CD14-positive monocyte (primary cell): ENCODE data around the gene MEP1B. TPM values are rescaled to one million over a fixed set of nuclear protein-coding genes. Genes with fewer than 3 reads are reported as not detected.

ENCODE experiments used
- DNase-seq, 3 donors: peaks; one replicate each; pipeline ENCODE4 v3.0.0-alpha.2; 2011 to 2022
- H2AFZ ChIP-seq: 2 replicates; pipeline ENCODE4 v1.6.0; 2012; ENCODE audit warnings: mild to moderate bottlenecking, low read depth, low read length, inconsistent platforms; ENCODE audit not compliant: insufficient read depth, poor library complexity, severe bottlenecking
- H3K27ac ChIP-seq, 2 donors: 1 replicate in 1 of 2; 2 replicates in 1 of 2; pipeline ENCODE4 v1.5.1; 2012 to 2013; ENCODE audit warnings: low read length in 2 of 2, control low read depth in 1 of 2, inconsistent platforms in 1 of 2, low read depth in 1 of 2, mild to moderate bottlenecking in 1 of 2
- H3K27me3 ChIP-seq, 2 donors: one replicate each; pipeline versions ENCODE4 v1.6.0 to v1.6.1; 2011 to 2013; ENCODE audit warnings: low read length in 2 of 2; ENCODE audit not compliant: control insufficient read depth in 2 of 2, insufficient read depth in 2 of 2
- H3K36me3 ChIP-seq, 2 donors: replicated peaks in 1 of 2; 1 replicate in 1 of 2; 2 replicates in 1 of 2; pipeline versions ENCODE4 v1.5.1 to v1.6.1; 2012 to 2013; ENCODE audit warnings: low read length in 2 of 2, control low read depth in 1 of 2, inconsistent platforms in 1 of 2, mild to moderate bottlenecking in 1 of 2; ENCODE audit not compliant: insufficient read depth in 2 of 2, control insufficient read depth in 1 of 2
- H3K4me1 ChIP-seq, 2 donors: 1 replicate in 1 of 2; 2 replicates in 1 of 2; pipeline versions ENCODE4 v1.5.1 to v1.6.1; 2012 to 2013; ENCODE audit warnings: low read length in 2 of 2, control low read depth in 1 of 2, inconsistent platforms in 1 of 2, mild to moderate bottlenecking in 1 of 2, moderate library complexity in 1 of 2; ENCODE audit not compliant: insufficient read depth in 2 of 2, control insufficient read depth in 1 of 2
- H3K4me2 ChIP-seq: replicated peaks from 2 replicates; pipeline ENCODE3; 2012; ENCODE audit warnings: low read length, moderate library complexity, mild to moderate bottlenecking; ENCODE audit not compliant: poor library complexity, severe bottlenecking; ENCODE audit errors: extremely low read depth
- H3K4me3 ChIP-seq, 3 experiments: fragments of 200-600 bp in 1 of 3; sonication (generic) in 1 of 3; replicated peaks in 1 of 3; 1 replicate in 2 of 3; 2 replicates in 1 of 3; pipeline ENCODE4 v1.5.1; 2011 to 2013; ENCODE audit warnings: low read length in 3 of 3, mild to moderate bottlenecking in 3 of 3, control low read depth in 2 of 3, low read depth in 2 of 3, inconsistent platforms in 1 of 3, moderate library complexity in 1 of 3
- H3K79me2 ChIP-seq: 2 replicates; pipeline ENCODE4 v1.6.0; 2012; ENCODE audit warnings: mild to moderate bottlenecking, control low read depth, inconsistent platforms, low read length, moderate library complexity; ENCODE audit not compliant: insufficient read depth
- H3K9ac ChIP-seq: 2 replicates; pipeline ENCODE4 v1.6.0; 2017; ENCODE audit warnings: low read length, mild to moderate bottlenecking; ENCODE audit not compliant: insufficient read depth, poor library complexity, severe bottlenecking
- H3K9me3 ChIP-seq, 2 donors: replicated peaks in 1 of 2; 1 replicate in 1 of 2; 2 replicates in 1 of 2; pipeline versions ENCODE4 v1.5.1 to v1.6.1; 2012 to 2013; ENCODE audit warnings: low read length in 2 of 2, control low read depth in 1 of 2; ENCODE audit not compliant: control insufficient read depth in 1 of 2, insufficient read depth in 1 of 2
- H4K20me1 ChIP-seq: 2 replicates; pipeline ENCODE4 v1.6.0; 2012; ENCODE audit warnings: mild to moderate bottlenecking, low read length, control low read depth, moderate library complexity; ENCODE audit not compliant: insufficient read depth
- H3K27ac Mint-ChIP-seq, 7 donors: one replicate each; pipeline ENCODE4 v1.8.0; 2020; ENCODE audit warnings: mild to moderate bottlenecking in 7 of 7, mixed read lengths in 7 of 7, moderate library complexity in 6 of 7, inconsistent platforms in 2 of 7
- H3K27me3 Mint-ChIP-seq, 3 donors: one replicate each; pipeline ENCODE4 v1.8.0; 2021 to 2022; ENCODE audit warnings: low read depth in 3 of 3, mild to moderate bottlenecking in 3 of 3, mixed read lengths in 3 of 3, moderate library complexity in 3 of 3, inconsistent platforms in 1 of 3
- H3K36me3 Mint-ChIP-seq, 2 donors: one replicate each; pipeline ENCODE4 v1.8.0; 2020; ENCODE audit warnings: mixed read lengths in 2 of 2, inconsistent platforms in 1 of 2, mild to moderate bottlenecking in 1 of 2
- H3K4me1 Mint-ChIP-seq: one replicate; pipeline ENCODE4 v1.8.0; 2020; ENCODE audit warnings: mild to moderate bottlenecking, mixed read lengths
- H3K4me3 Mint-ChIP-seq, 2 donors: one replicate each; pipeline ENCODE4 v1.8.0; 2020; ENCODE audit warnings: mild to moderate bottlenecking in 2 of 2, mixed read lengths in 2 of 2, moderate library complexity in 1 of 2
- H3K9me3 Mint-ChIP-seq, 7 donors: one replicate each; pipeline ENCODE4 v1.8.0; 2020 to 2022; ENCODE audit warnings: mixed read lengths in 7 of 7, mild to moderate bottlenecking in 6 of 7, moderate library complexity in 6 of 7, inconsistent platforms in 2 of 7
- WGBS: methylation state at CpG from one replicate; pipeline ENCODE4 v1.1.5; 2013; ENCODE audit warnings: missing lambda C conversion rate; ENCODE audit not compliant: insufficient coverage; 5-methylcytosine and 5-hydroxymethylcytosine counted together
- intact Hi-C, 2 donors: fragments of 100-400 bp; cut with micrococcal nuclease; formaldehyde crosslinking; loops; one replicate each; pipeline versions ENCODE4 v1.15.0 to v1.15.1; 2023
- polyA plus RNA-seq, 3 donors: library from polyadenylated mRNA; depleted of rRNA in 1 of 3; unstranded in 2 of 3; stranded (reverse) in 1 of 3; fragments of 300-500 nt in 2 of 3; fragments of >200 nt in 1 of 3; fragmentation: Illumina TruSeq in 2 of 3; gene quantifications; 1 replicate in 2 of 3; 2 replicates in 1 of 3; pipeline ENCODE4 v1.2.3, GENCODE V29; 2012 to 2021
- small RNA-seq: library from RNA; depleted of rRNA; stranded (forward); fragments of <200 nt; gene quantifications from one replicate; pipeline ENCODE3, GENCODE V24; 2012; ENCODE audit warnings: low read depth; ENCODE audit not compliant: insufficient read length
- TF ChIP-seq, protein P1 (sequence below): fragments of 200-600 bp; IDR thresholded peaks from one replicate; pipeline ENCODE4 v1.8.0; 2022; ENCODE audit warnings: antibody characterized with exemption, mild to moderate bottlenecking

MEP1B gene
- polyA plus RNA-seq, 3 donors: not detected

DNA sequence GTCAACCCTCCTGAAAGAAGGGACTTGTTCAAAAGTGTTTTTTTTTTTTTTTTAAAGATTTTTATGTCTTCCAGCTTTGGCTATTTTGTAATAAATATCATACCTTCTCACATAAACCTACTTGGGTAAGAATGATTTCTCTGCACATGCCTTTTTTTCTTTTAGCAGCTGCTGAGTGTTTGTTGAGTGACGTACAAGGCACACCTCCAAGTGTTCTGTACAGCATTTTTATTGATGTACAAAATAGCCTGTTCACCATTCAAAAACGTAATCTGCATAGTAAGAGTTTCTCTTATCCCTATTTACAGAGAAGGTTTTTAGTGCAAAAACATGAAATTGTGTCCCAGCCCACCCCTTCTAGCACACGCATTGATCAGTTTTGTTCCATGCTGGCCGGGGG lies 77.6 kb downstream of the MEP1B start:
- H3K4me3 ChIP-seq: no peak overlapping the region
- Mint-ChIP-seq H3K27ac (no peak overlapping the region), H3K4me1 (no peaks in the 10 kb centered on the region), H3K27me3 (peaks cover 0 to 3% (median 2%) of the 10 kb centered on the region in 3 donors), H3K9me3 (no peaks in the 10 kb centered on the region), H3K4me3 (no peak overlapping the region), H3K36me3 (no peaks in the 10 kb centered on the region)
- H3K4me1 ChIP-seq: no peaks in the 10 kb centered on the region
- H3K36me3 ChIP-seq: no peaks in the 10 kb centered on the region
- no peaks in the 10 kb centered on the region for H3K9me3 ChIP-seq
- no peak overlapping the region for H3K4me2 ChIP-seq
- 94% methylated on average over 2 of the region's 4 CpGs for WGBS
- H3K27me3 ChIP-seq: no peaks in the 10 kb centered on the region
- H3K9ac ChIP-seq: no peak overlapping the region
- intact Hi-C loops: no loop called here
- TF ChIP-seq, protein P1, sequence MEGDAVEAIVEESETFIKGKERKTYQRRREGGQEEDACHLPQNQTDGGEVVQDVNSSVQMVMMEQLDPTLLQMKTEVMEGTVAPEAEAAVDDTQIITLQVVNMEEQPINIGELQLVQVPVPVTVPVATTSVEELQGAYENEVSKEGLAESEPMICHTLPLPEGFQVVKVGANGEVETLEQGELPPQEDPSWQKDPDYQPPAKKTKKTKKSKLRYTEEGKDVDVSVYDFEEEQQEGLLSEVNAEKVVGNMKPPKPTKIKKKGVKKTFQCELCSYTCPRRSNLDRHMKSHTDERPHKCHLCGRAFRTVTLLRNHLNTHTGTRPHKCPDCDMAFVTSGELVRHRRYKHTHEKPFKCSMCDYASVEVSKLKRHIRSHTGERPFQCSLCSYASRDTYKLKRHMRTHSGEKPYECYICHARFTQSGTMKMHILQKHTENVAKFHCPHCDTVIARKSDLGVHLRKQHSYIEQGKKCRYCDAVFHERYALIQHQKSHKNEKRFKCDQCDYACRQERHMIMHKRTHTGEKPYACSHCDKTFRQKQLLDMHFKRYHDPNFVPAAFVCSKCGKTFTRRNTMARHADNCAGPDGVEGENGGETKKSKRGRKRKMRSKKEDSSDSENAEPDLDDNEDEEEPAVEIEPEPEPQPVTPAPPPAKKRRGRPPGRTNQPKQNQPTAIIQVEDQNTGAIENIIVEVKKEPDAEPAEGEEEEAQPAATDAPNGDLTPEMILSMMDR: no peak
- H4K20me1 ChIP-seq: no peaks in the 10 kb centered on the region
- no peak overlapping the region for H2AFZ ChIP-seq
- no peak for DNase-seq
- H3K27ac ChIP-seq: no peak overlapping the region
- no peaks in the 10 kb centered on the region for H3K79me2 ChIP-seq

Small RNA genes within 50 kb of the gene (small RNA-seq; reads per million reads assigned to genes)
- gene RF00019 (not detected), gene RNA5SP453 (not detected)

Other genes with a start within 250 kb of the MEP1B start
- 10 to 100 TPM; 16.2 to 52.7 (median 22.1) TPM for gene TRAPPC8, start 246.9 kb upstream of the MEP1B start, polyA plus RNA-seq
- gene RNF125, start 171.2 kb upstream of the MEP1B start, polyA plus RNA-seq: 10 to 100 TPM; 17.3 to 29.2 (median 26.3) TPM
- 10 to 100 TPM; 62.8 to 70.5 (median 67.1) TPM for gene RNF138, start 98.2 kb upstream of the MEP1B start, polyA plus RNA-seq